ENCODE results near the gene SESN2. TPM values are rescaled to one million over a fixed set of nuclear protein-coding genes. Genes with fewer than 3 reads are reported as not detected.

Gene SESN2, protein sequence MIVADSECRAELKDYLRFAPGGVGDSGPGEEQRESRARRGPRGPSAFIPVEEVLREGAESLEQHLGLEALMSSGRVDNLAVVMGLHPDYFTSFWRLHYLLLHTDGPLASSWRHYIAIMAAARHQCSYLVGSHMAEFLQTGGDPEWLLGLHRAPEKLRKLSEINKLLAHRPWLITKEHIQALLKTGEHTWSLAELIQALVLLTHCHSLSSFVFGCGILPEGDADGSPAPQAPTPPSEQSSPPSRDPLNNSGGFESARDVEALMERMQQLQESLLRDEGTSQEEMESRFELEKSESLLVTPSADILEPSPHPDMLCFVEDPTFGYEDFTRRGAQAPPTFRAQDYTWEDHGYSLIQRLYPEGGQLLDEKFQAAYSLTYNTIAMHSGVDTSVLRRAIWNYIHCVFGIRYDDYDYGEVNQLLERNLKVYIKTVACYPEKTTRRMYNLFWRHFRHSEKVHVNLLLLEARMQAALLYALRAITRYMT
- total RNA-seq = 10 to 100 TPM; 12.5 to 12.6 TPM

DNA sequence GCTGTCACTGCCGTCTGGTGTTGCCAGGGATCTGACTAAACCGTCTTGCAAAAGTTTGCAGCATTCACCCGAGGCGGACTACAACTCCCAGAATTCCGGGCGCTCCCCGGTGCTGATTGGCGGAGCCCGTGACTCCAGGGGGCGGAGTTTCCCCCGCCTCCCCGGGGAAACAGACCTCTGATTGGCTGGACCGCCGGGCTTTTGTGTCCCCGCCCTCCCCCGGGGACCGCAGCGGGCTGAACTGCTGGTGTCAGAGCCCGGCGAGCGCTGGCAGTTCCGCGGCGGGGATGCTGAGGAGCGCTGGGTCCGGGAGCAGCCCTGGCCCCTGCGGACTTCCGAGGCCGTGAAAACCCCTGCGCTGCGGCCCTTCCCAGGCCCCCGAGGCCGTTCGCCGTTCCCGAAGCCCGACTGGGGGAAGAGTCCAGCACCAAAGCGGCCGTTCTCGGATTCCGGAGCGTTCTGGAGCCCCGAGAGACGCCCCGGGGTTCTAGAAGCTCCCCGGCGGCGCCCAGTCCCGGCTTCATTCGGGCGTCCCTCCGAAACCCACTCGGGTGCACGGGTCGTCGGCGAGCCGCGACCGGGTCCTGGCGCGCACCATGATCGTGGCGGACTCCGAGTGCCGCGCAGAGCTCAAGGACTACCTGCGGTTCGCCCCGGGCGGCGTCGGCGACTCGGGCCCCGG, at the start of gene SESN2:
TSS of gene SESN2 (plus strand) at position 267 of the 682 bp plus-strand sequence. CDS start at position 597, 330 bp downstream.
- no peaks in the 10 kb centered on the region for H3K27me3 Mint-ChIP-seq (ENCODE audit: low read depth)
- ChIA-PET POLR2A (interaction anchor here (0.6 to 5.9 kb wide), 13 partner anchors 10 to 1472 kb away, joined by 3 to 84 read pairs (median 4); partner anchors contain the start of genes ATP5IF1, EYA3, GMEB1 and MED18), CTCF (interaction anchor here (1.0 to 8.8 kb wide), 4 partner anchors 11 to 250 kb away, joined by 3 to 125 read pairs (median 3); partner anchors contain the start of gene MED18)
- DNase-seq = peak; percentile 100
- peak within 1 kb of the TSS; percentile 86 for H3K27ac Mint-ChIP-seq
- peaks cover 11% of the 10 kb centered on the region for H3K36me3 Mint-ChIP-seq (ENCODE audit: low read depth)
- H3K9me3 Mint-ChIP-seq (ENCODE audit: insufficient read depth) = no peaks in the 10 kb centered on the region
- H3K4me3 Mint-ChIP-seq = peak within 1 kb of the TSS; percentile 82
- peaks cover 50% of the 10 kb centered on the region for H3K4me1 Mint-ChIP-seq (ENCODE audit: low read depth)
- ATAC-seq = peak; percentile 92

DNA sequence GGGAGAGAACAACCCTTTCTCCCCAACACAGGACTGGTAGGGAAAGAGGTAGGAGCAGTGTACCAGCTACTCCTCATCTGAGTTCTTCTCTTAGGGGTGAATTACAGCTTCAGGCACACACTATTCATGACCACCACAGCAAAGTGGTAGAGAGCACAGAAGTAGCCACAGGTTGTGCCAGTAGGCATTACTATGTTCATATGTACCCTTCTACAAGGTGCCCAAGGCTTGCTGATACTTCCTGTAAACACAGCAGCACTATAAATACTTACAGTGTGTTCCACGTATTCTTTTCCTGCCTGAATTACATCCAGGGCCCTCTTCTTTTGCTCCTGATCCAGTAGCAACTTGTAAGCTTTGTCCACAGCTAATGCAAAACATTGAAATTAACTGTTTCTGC, 49.6 kb upstream of the SESN2 start:
- Mint-ChIP-seq H3K9me3 (ENCODE audit: insufficient read depth) (no peaks in the 10 kb centered on the region), H3K4me1 (ENCODE audit: low read depth) (peaks cover 12% of the 10 kb centered on the region), H3K4me3 (no peak overlapping the region), H3K36me3 (ENCODE audit: low read depth) (peaks cover 36% of the 10 kb centered on the region), H3K27me3 (ENCODE audit: low read depth) (no peaks in the 10 kb centered on the region), H3K27ac (no peak overlapping the region)
- no peak for DNase-seq
- ATAC-seq = no peak
- ChIA-PET POLR2A (interaction anchor here (1.3 to 1.5 kb wide), 2 partner anchors 9 to 121 kb away, joined by 4 to 7 read pairs; partner anchors contain the start of gene EYA3), CTCF (interaction anchor here (0.7 to 7.1 kb wide), 36 partner anchors 10 to 667 kb away, joined by 3 to 217 read pairs (median 4); partner anchors contain the start of genes EYA3 and PTAFR)

DNA sequence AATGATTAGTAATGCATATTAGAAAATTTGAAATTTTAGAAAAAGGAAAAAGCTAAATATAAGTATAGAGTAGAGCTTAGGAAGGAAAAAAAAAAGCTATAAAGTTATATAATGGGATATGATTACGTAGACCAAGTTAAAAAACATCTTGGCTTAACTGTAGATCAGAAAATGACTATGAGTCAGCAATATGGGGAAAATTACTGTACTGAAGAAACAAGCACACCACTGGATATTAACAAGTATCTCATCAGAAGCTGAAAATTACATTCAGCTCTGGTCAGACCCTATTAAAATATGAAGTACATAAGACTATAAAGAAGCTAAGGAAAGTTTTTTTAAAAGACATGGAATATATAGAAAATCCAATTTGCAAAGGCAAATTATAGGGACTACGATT, 46.0 kb upstream of the SESN2 start:
- ChIA-PET POLR2A (interaction anchor here (0.5 to 0.8 kb wide), 3 partner anchors 19 to 370 kb away, joined by 3 to 5 read pairs (median 4); no protein-coding TSS in a partner anchor), CTCF (interaction anchor here (1.3 to 1.8 kb wide), 4 partner anchors 24 to 125 kb away, joined by 3 to 13 read pairs (median 4); partner anchors contain the start of gene EYA3)
- H3K4me1 Mint-ChIP-seq (ENCODE audit: low read depth) = peaks cover 12% of the 10 kb centered on the region
- ATAC-seq (no peak), DNase-seq (no peak)
- no peaks in the 10 kb centered on the region for H3K27me3 Mint-ChIP-seq (ENCODE audit: low read depth)
- H3K4me3 Mint-ChIP-seq = no peak overlapping the region
- no peak overlapping the region for H3K27ac Mint-ChIP-seq
- no peaks in the 10 kb centered on the region for H3K9me3 Mint-ChIP-seq (ENCODE audit: insufficient read depth)
- H3K36me3 Mint-ChIP-seq (ENCODE audit: low read depth) = peaks cover 37% of the 10 kb centered on the region

DNA sequence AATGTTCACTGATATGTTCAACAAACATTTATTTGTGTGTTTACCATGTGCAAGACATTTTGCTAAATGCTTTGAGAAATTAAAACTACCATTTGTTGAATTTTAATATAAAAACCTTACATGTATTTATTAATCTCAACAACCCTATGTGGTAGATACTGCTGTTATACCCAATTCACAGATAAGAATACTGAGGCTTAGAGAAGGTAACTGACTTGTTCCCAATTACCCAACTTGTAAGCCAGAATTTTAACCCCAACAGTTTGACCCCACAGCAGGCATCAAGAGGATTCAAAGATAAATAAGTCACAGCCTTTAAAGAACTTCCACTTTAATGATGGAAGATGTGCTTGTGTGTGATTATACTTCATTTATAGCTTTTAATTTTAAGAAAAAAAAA, 30.2 kb upstream of the SESN2 start:
- Mint-ChIP-seq H3K4me3 (no peak overlapping the region), H3K36me3 (ENCODE audit: low read depth) (peaks cover 38% of the 10 kb centered on the region), H3K27ac (no peak overlapping the region), H3K27me3 (ENCODE audit: low read depth) (no peaks in the 10 kb centered on the region), H3K9me3 (ENCODE audit: insufficient read depth) (no peaks in the 10 kb centered on the region), H3K4me1 (ENCODE audit: low read depth) (peaks cover 29% of the 10 kb centered on the region)
- DNase-seq (no peak), ATAC-seq (no peak)
- ChIA-PET CTCF (interaction anchor here (1.5 kb wide), 1 partner anchor 20 kb away, joined by 4 read pairs; no protein-coding TSS in a partner anchor), POLR2A (no interaction called here)

GRCh38 chr1:28229996-28230395, 29.3 kb upstream of the SESN2 start:
- Mint-ChIP-seq H3K36me3 (ENCODE audit: low read depth) (peaks cover 33% of the 10 kb centered on the region), H3K4me1 (ENCODE audit: low read depth) (peaks cover 31% of the 10 kb centered on the region), H3K27ac (no peak overlapping the region), H3K27me3 (ENCODE audit: low read depth) (no peaks in the 10 kb centered on the region), H3K4me3 (no peak overlapping the region), H3K9me3 (ENCODE audit: insufficient read depth) (no peaks in the 10 kb centered on the region)
- ChIA-PET CTCF (interaction anchor here (1.5 kb wide), 1 partner anchor 21 kb away, joined by 4 read pairs; no protein-coding TSS in a partner anchor), POLR2A (no interaction called here)
- no peak for ATAC-seq
- DNase-seq = no peak

DNA sequence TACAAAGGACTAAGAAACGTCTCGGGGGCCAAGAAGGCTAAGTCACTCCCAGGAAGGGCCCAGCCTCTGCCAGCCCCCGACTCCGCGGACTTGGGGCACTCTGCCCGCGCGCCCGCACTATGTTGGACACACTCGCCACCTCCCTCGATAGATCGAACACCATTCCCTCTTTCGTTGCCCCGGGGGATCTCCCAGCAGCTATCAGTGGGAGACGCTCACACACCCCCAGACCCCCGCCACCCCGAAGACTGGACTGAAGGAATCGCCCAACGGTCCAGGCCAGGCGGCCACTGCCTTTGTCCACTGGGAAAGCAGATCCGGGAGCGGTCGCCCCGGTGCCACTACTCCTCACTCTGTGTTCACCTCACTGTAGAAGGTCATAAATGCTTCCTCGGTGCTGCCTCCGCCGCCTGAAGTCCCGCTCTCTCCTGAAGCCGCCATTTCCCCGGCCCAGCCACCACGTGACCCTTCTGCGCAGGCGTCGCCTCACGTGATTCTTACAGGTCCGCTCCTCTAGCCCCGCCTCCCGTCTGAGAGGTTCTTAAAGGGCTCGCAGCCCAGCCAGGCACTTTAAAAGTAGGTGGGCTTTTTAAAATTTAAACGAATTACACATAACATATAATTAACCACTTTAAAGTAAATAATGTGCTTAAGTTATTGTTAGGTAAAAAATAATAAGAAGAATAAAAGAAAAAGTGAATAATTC, 26.6 kb upstream of the SESN2 start, which contains the start of gene DNAJC8:
TSS of gene DNAJC8 (minus strand) at position 472 of the 706 bp plus-strand sequence. CDS start at position 441, 31 bp downstream.
- H3K27me3 Mint-ChIP-seq (ENCODE audit: low read depth) = no peaks in the 10 kb centered on the region
- H3K36me3 Mint-ChIP-seq (ENCODE audit: low read depth) = peaks cover 21% of the 10 kb centered on the region
- H3K4me3 Mint-ChIP-seq = peak within 1 kb of the TSS; percentile 99
- ATAC-seq = peak; percentile 74
- POLR2A ChIA-PET = interaction anchor here (0.5 to 1.9 kb wide), 7 partner anchors 11 to 272 kb away, joined by 3 to 5 read pairs (median 4); partner anchors contain the start of genes EYA3 and MED18
- H3K4me1 Mint-ChIP-seq (ENCODE audit: low read depth) = peaks cover 31% of the 10 kb centered on the region
- peak; percentile 98 for DNase-seq
- no peaks in the 10 kb centered on the region for H3K9me3 Mint-ChIP-seq (ENCODE audit: insufficient read depth)
- CTCF ChIA-PET = interaction anchor here (1.6 to 2.2 kb wide), 3 partner anchors 16 to 348 kb away, joined by 4 to 9 read pairs (median 4); partner anchors contain the start of gene EYA3
- H3K27ac Mint-ChIP-seq = peak within 1 kb of the TSS; percentile 98

DNA sequence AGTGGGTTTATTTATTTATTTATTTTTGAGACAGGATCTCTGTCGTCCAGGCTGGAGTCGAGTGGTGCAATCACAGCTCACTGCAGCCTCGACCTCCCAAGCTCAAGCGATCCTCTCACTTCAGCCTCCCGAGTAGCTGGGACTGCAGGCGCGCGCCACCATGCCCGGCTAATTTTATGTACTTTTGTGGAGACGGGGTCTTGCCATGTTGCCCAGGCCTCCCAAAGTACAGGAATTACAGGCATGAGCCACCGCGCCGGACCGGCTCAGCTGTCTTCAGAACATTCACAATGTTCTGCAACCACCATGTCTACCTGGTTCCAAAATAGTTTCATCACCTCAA, 26.1 kb upstream of the SESN2 start:
- ATAC-seq = no peak
- no peaks in the 10 kb centered on the region for H3K9me3 Mint-ChIP-seq (ENCODE audit: insufficient read depth)
- POLR2A ChIA-PET = interaction anchor here (1.9 kb wide), 1 partner anchor 96 kb away, joined by 4 read pairs; the partner anchor contains the start of gene MED18
- H3K4me3 Mint-ChIP-seq = peak overlapping the region; percentile 45
- no peak for DNase-seq
- peaks cover 31% of the 10 kb centered on the region for H3K4me1 Mint-ChIP-seq (ENCODE audit: low read depth)
- H3K36me3 Mint-ChIP-seq (ENCODE audit: low read depth) = peaks cover 18% of the 10 kb centered on the region
- H3K27ac Mint-ChIP-seq = no peak overlapping the region
- no peaks in the 10 kb centered on the region for H3K27me3 Mint-ChIP-seq (ENCODE audit: low read depth)
- CTCF ChIA-PET = interaction anchor here (1.6 to 5.0 kb wide), 3 partner anchors 16 to 348 kb away, joined by 4 to 39 read pairs (median 4); partner anchors contain the start of gene EYA3

DNA sequence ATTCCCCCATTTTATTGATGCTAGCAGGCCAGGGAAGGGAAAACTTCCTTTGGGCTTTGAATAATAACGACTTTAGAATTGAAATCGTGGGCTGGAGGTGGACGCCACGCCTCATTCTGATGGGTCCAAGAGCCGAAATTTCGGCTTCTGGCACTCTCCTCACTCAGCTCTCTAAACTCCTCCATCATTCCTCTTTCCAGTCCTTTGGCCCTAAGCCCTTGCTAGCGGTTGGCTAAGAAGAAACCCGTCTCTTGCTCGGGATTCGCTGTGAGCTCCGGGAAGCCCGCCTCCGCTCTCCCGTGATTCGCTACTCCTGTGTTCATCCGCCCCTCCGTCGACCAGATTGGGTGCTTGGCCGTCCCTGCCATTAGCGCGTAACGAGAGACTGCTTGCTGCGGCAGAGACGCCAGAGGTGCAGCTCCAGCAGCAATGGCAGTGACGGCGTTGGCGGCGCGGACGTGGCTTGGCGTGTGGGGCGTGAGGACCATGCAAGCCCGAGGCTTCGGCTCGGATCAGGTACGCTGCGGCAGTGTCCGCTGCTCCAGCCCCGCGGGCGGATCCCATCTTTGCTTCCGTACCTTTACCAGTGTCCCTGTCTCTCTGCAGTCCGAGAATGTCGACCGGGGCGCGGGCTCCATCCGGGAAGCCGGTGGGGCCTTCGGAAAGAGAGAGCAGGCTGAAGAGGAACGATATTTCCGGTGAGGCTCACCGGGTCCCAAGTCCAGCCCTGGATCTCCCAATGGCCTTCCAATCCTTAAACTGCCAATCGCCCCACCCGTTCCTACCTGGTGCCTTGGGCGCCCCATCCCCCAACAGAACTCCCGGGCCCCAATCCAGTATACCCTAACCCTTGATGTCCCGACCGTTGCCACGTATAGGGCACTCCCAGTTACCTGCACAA, 23.3 kb upstream of the SESN2 start, which contains the start of gene ATP5IF1:
TSS of gene ATP5IF1 (plus strand) at position 370 of the 901 bp plus-strand sequence. CDS start at position 430, 60 bp downstream.
- Mint-ChIP-seq H3K27me3 (ENCODE audit: low read depth) (no peaks in the 10 kb centered on the region), H3K27ac (no peak within 1 kb of the TSS), H3K9me3 (ENCODE audit: insufficient read depth) (no peaks in the 10 kb centered on the region), H3K36me3 (ENCODE audit: low read depth) (peaks cover 19% of the 10 kb centered on the region), H3K4me1 (ENCODE audit: low read depth) (peaks cover 22% of the 10 kb centered on the region), H3K4me3 (no peak within 1 kb of the TSS)
- CTCF ChIA-PET = interaction anchor here (1.1 to 5.0 kb wide), 5 partner anchors 8 to 145 kb away, joined by 3 to 39 read pairs (median 10); no protein-coding TSS in a partner anchor
- DNase-seq = peak; percentile 97
- ATAC-seq = peak; percentile 97
- POLR2A ChIA-PET = interaction anchor here (0.8 to 4.1 kb wide), 15 partner anchors 9 to 510 kb away, joined by 3 to 49 read pairs (median 4); partner anchors contain the start of genes EYA3, FAM76A, MED18 and RNU11

GRCh38 chr1:28236656-28237322, 22.5 kb upstream of the SESN2 start:
- H3K4me3 Mint-ChIP-seq = no peak overlapping the region
- no peaks in the 10 kb centered on the region for H3K9me3 Mint-ChIP-seq (ENCODE audit: insufficient read depth)
- POLR2A ChIA-PET = interaction anchor here (0.8 to 4.1 kb wide), 7 partner anchors 9 to 345 kb away, joined by 3 to 49 read pairs (median 3); partner anchors contain the start of gene EYA3
- no peak overlapping the region for H3K27ac Mint-ChIP-seq
- CTCF ChIA-PET = interaction anchor here (1.0 to 5.0 kb wide), 5 partner anchors 8 to 146 kb away, joined by 3 to 39 read pairs (median 8); no protein-coding TSS in a partner anchor
- ATAC-seq = no peak
- DNase-seq = no peak
- H3K36me3 Mint-ChIP-seq (ENCODE audit: low read depth) = peaks cover 19% of the 10 kb centered on the region
- H3K4me1 Mint-ChIP-seq (ENCODE audit: low read depth) = peaks cover 19% of the 10 kb centered on the region
- H3K27me3 Mint-ChIP-seq (ENCODE audit: low read depth) = no peaks in the 10 kb centered on the region

All from activated CD8-positive, alpha-beta T cell treated with anti-CD3 and anti-CD28 coated beads, Interleukin-2, amount 10 ng/mL, durations not matched to agents 7 days and 5 days (primary cell).